Keratinocyte (primary cell): Measurements from ENCODE around the gene C16orf90. TPM values are rescaled to one million over a fixed set of nuclear protein-coding genes. Genes with fewer than 3 reads are reported as not detected.

Source experiments
- DNase-seq: peaks from one replicate; pipeline ENCODE4 v3.0.0-alpha.2; 2011; ENCODE audit warnings: low read depth, missing footprints, low spot score
- FAIRE-seq: peaks from 2 replicates; lab custom pipeline; 2011; peaks lifted over from hg19 to GRCh38; lab: Jason Lieb, UNC
- H2AFZ ChIP-seq: 2 replicates; pipeline ENCODE4 v1.6.0; 2012; ENCODE audit warnings: low read length, control low read depth, inconsistent platforms; ENCODE audit not compliant: control insufficient read depth
- H3K27ac ChIP-seq: 2 replicates; pipeline ENCODE4 v1.5.1; 2011; ENCODE audit warnings: low read length; ENCODE audit not compliant: control insufficient read depth, insufficient read depth
- H3K27me3 ChIP-seq: 3 replicates; pipeline ENCODE4 v1.6.0; 2011; ENCODE audit warnings: low read length; ENCODE audit not compliant: control insufficient read depth, insufficient read depth; ENCODE audit errors: extremely low read depth
- H3K36me3 ChIP-seq, 2 experiments: 2 replicates in 1 of 2; 3 replicates in 1 of 2; pipeline ENCODE4 v1.5.1; 2011; ENCODE audit warnings: low read length in 2 of 2, mild to moderate bottlenecking in 1 of 2; ENCODE audit not compliant: control insufficient read depth in 2 of 2, insufficient read depth in 2 of 2; ENCODE audit errors: extremely low read depth in 1 of 2
- H3K4me1 ChIP-seq: 3 replicates; pipeline ENCODE4 v1.5.1; 2011; ENCODE audit warnings: low read length; ENCODE audit not compliant: control insufficient read depth, insufficient read depth; ENCODE audit errors: extremely low read depth
- H3K4me2 ChIP-seq: 3 replicates; pipeline ENCODE4 v1.6.0; 2011; ENCODE audit warnings: low read depth, low read length; ENCODE audit not compliant: control insufficient read depth, insufficient read depth; ENCODE audit errors: extremely low read depth
- H3K4me3 ChIP-seq, 3 experiments: fragments of 200-600 bp in 1 of 3; sonication (generic) in 1 of 3; 2 replicates in 2 of 3; 3 replicates in 1 of 3; pipeline ENCODE4 v1.5.1; 2011 to 2016; ENCODE audit warnings: low read length in 3 of 3, mild to moderate bottlenecking in 3 of 3, control low read depth in 2 of 3, inconsistent platforms in 1 of 3, low read depth in 1 of 3, mixed read lengths in 1 of 3, mixed run types in 1 of 3, moderate library complexity in 1 of 3; ENCODE audit not compliant: control insufficient read depth in 2 of 3, insufficient read depth in 2 of 3; ENCODE audit errors: extremely low read depth in 1 of 3
- H3K79me2 ChIP-seq: 2 replicates; pipeline ENCODE4 v1.6.0; 2012; ENCODE audit warnings: low read length; ENCODE audit not compliant: control insufficient read depth, insufficient read depth
- H3K9ac ChIP-seq: 3 replicates; pipeline ENCODE4 v1.6.0; 2011; ENCODE audit warnings: low read length; ENCODE audit not compliant: control insufficient read depth, insufficient read depth; ENCODE audit errors: extremely low read depth
- H3K9me1 ChIP-seq: 3 replicates; pipeline ENCODE4 v1.6.0; 2011; ENCODE audit warnings: low read length; ENCODE audit not compliant: control insufficient read depth, insufficient read depth; ENCODE audit errors: extremely low read depth
- H3K9me3 ChIP-seq: 2 replicates; pipeline ENCODE4 v1.5.1; 2012; ENCODE audit warnings: low read depth, low read length; ENCODE audit not compliant: control insufficient read depth
- H4K20me1 ChIP-seq: 3 replicates; pipeline ENCODE4 v1.6.0; 2011; ENCODE audit warnings: low read length; ENCODE audit not compliant: control insufficient read depth, insufficient read depth; ENCODE audit errors: extremely low read depth
- EZH2 ChIP-seq: IDR thresholded peaks from one replicate; pipeline ENCODE4 v1.6.1; 2012; ENCODE audit warnings: inconsistent platforms, mild to moderate bottlenecking, low read length, moderate library complexity
- dilution Hi-C: fragments of 300-500 bp; cut with MboI; formaldehyde crosslinking; loops from one replicate; pipeline ENCODE4 v1.7.0; 2020; ENCODE audit warnings: low sequenced_read_pairs; ENCODE audit not compliant: extremely low pct_ligation_motif_present
- polyA plus RNA-seq, 5 experiments: library from polyadenylated mRNA; depleted of rRNA in 3 of 5; stranded (reverse) in 3 of 5; stranded (forward) in 1 of 5; unstranded in 1 of 5; fragments of >200 nt; gene quantifications; 1 replicate in 1 of 5; 2 replicates in 3 of 5; 3 replicates in 1 of 5; pipeline versions ENCODE4 v1.2.1 to v1.2.3, GENCODE V29; 2011 to 2012; ENCODE audit warnings: missing spikeins in 2 of 5, low read depth in 1 of 5, low replicate concordance in 1 of 5
- TF ChIP-seq, protein P1 (sequence below), 3 experiments: IDR thresholded peaks in 1 of 3; conservative IDR thresholded peaks in 1 of 3; optimal IDR thresholded peaks in 1 of 3; 2 replicates in 2 of 3; 3 replicates in 1 of 3; pipeline versions ENCODE3 to v1.5.1; 2011; ENCODE audit warnings: low read length in 3 of 3, mild to moderate bottlenecking in 3 of 3, moderate library complexity in 2 of 3, control low read depth in 1 of 3, inconsistent platforms in 1 of 3; ENCODE audit not compliant: insufficient read depth in 2 of 3; ENCODE audit errors: extremely low read depth in 1 of 3

Gene C16orf90
- polyA plus RNA-seq, 1 donor (not counting 4 experiments of a cell fraction or from before 2014, with no cell fraction given), result not detected

DNA sequence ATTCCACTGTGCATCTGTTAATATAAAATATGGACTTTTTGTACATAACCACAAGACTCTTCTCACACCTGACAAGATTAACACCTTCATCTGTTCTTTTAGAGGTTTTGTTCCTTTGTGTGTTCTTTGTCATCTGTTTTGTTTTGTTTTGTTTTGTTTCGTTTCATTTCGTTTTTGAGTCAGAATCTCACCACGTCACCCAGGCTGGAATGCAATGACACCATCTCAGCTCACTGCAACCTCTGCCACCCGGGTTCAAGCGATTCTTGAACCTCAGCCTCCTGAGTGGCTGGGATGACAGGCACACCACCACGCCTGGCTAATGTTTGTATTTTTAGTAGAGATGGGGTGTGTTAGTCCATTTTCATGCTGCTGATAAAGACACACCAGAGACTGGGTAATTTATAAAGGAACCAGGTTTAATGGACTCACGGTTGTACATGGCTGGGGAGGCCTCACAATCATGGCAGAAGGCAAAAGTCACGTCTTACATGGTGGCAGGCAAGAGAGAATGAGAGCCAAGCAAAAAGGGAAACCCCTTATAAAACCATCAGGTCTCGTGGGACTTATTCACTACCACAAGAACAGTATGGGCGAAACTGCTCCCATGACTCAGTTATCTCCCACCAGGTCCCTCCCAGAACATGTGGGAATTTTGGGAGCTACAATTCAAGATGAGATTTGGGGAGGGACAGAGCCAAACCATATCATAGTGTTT lies 22.3 kb downstream of the C16orf90 start:
- peaks cover 81% of the 10 kb centered on the region for H3K79me2 ChIP-seq
- TF ChIP-seq, protein P1, sequence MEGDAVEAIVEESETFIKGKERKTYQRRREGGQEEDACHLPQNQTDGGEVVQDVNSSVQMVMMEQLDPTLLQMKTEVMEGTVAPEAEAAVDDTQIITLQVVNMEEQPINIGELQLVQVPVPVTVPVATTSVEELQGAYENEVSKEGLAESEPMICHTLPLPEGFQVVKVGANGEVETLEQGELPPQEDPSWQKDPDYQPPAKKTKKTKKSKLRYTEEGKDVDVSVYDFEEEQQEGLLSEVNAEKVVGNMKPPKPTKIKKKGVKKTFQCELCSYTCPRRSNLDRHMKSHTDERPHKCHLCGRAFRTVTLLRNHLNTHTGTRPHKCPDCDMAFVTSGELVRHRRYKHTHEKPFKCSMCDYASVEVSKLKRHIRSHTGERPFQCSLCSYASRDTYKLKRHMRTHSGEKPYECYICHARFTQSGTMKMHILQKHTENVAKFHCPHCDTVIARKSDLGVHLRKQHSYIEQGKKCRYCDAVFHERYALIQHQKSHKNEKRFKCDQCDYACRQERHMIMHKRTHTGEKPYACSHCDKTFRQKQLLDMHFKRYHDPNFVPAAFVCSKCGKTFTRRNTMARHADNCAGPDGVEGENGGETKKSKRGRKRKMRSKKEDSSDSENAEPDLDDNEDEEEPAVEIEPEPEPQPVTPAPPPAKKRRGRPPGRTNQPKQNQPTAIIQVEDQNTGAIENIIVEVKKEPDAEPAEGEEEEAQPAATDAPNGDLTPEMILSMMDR (optimal IDR thresholded peaks at IDR 0.05 in 1 of 3, IDR thresholded peaks at IDR 0.05 in 1 of 3, conservative IDR thresholded peaks at IDR 0.05 in 1 of 3; ENCODE audit: extremely low read depth in 1 of 3, insufficient read depth in 2 of 3, low read length in 3 of 3), result no peak
- TF ChIP-seq EZH2, result no peak
- no peaks in the 10 kb centered on the region for H3K4me1 ChIP-seq
- H3K9me1 ChIP-seq, result no peaks in the 10 kb centered on the region
- DNase-seq (no peak), FAIRE-seq (no peak)
- no peak overlapping the region for H3K4me3 ChIP-seq
- H3K4me2 ChIP-seq, result no peak overlapping the region
- H3K27ac ChIP-seq, result no peak overlapping the region
- no peaks in the 10 kb centered on the region for H3K27me3 ChIP-seq
- no peaks in the 10 kb centered on the region for H3K9me3 ChIP-seq
- no peak overlapping the region for H2AFZ ChIP-seq
- H3K36me3 ChIP-seq, result peaks cover 2 to 8% of the 10 kb centered on the region in 2 experiments
- peaks cover 15% of the 10 kb centered on the region for H4K20me1 ChIP-seq
- H3K9ac ChIP-seq, result no peak overlapping the region
- dilution Hi-C loops, result no loop called here

DNA sequence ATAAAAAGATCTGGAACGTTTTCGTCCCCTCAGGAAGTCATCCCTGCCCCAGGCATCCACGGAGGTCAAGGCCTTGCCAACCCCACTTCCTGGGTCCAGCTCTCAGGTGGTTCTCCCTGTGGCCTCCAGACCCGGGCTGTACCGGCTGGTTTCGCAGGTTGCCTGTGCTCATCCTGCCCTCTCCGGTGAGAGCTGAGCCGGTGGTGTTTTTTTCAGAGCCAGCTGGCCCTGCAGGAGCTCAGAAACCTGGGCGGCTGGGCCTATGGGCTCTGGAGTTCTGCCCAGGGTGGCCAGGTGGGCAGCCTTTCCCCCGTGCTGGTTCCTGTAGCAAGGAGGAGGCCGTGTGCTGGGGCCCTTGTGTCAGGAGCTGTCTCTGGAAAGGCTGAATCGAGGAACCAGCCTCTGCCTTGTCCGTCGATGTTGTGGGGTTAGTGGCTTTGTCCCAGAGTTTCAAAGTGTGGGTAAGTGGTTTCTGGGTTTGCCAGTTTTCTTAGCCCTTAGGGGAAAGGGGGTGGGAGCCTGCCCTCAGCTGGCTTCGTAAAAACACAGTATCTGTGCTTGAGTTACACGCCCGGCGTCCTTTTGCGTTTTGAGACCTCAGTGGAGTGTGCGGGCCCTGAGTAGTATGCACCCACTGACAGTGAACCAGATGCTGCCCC lies 23.6 kb downstream of the C16orf90 start:
- no peak overlapping the region for H3K9ac ChIP-seq
- no peaks in the 10 kb centered on the region for H3K4me1 ChIP-seq
- H3K4me2 ChIP-seq, result no peak overlapping the region
- H3K36me3 ChIP-seq, result peaks cover 4 to 8% of the 10 kb centered on the region in 2 experiments
- H3K27me3 ChIP-seq, result no peaks in the 10 kb centered on the region
- peaks cover 2% of the 10 kb centered on the region for H3K9me1 ChIP-seq
- H3K9me3 ChIP-seq, result no peaks in the 10 kb centered on the region
- H3K27ac ChIP-seq, result no peak overlapping the region
- H2AFZ ChIP-seq, result no peak overlapping the region
- peaks cover 91% of the 10 kb centered on the region for H3K79me2 ChIP-seq
- FAIRE-seq (no peak), DNase-seq (no peak)
- H4K20me1 ChIP-seq, result peaks cover 19% of the 10 kb centered on the region
- H3K4me3 ChIP-seq, result no peak overlapping the region
- TF ChIP-seq, protein P1 (optimal IDR thresholded peaks at IDR 0.05 in 1 of 3, IDR thresholded peaks at IDR 0.05 in 1 of 3, conservative IDR thresholded peaks at IDR 0.05 in 1 of 3; ENCODE audit: extremely low read depth in 1 of 3, insufficient read depth in 2 of 3, low read length in 3 of 3), result no peak
- no peak for TF ChIP-seq EZH2
- dilution Hi-C loops, result no loop called here
